Lower leg skin (tissue), 4 donors: ENCODE measurements around the gene CDH18. TPM values are rescaled to one million over a fixed set of nuclear protein-coding genes. Genes with fewer than 3 reads are reported as not detected.

Experiments
- DNase-seq, 2 donors: peaks; one replicate each; pipeline ENCODE4 v3.0.0-alpha.2; 2019; ENCODE audit warnings: low spot score in 2 of 2
- H3K4me3 ChIP-seq: fragments of 200-600 bp; sonication (generic); 2 replicates; pipeline ENCODE4 v1.5.1; 2017; ENCODE audit warnings: mild to moderate bottlenecking, low read depth; ENCODE audit not compliant: poor library complexity, severe bottlenecking
- POLR2A ChIP-seq, 2 donors: fragments of 450-650 bp; IDR thresholded peaks; one replicate each; pipeline ENCODE4 v1.6.1; 2016 to 2017; ENCODE audit warnings: antibody characterized with exemption in 2 of 2, mild to moderate bottlenecking in 1 of 2, moderate library complexity in 1 of 2
- WGBS, 2 donors: methylation state at CpG; one replicate each; pipeline ENCODE4 v1.1.5; 2018; 5-methylcytosine and 5-hydroxymethylcytosine counted together
- intact Hi-C: fragments of 100-400 bp; cut with DNase I; formaldehyde crosslinking; loops from one replicate; pipeline ENCODE4 v1.15.0; 2023; ENCODE audit warnings: low total_unique reads
- total RNA-seq, 4 donors: library from RNA; depleted of rRNA; stranded (reverse); fragments of >200 nt; gene quantifications; one replicate each; pipeline ENCODE4 v1.1.0, GENCODE V29; 2016
- TF ChIP-seq, protein P1 (sequence below), 3 donors: fragments of 450-650 bp; IDR thresholded peaks; one replicate each; pipeline ENCODE4 v1.5.1; 2016; ENCODE audit warnings: antibody characterized with exemption in 3 of 3, mild to moderate bottlenecking in 3 of 3, moderate library complexity in 2 of 3

The CDH18 gene
- total RNA-seq, 4 donors from 2014 or later, result 0.29 to 0.76 (median 0.56) TPM; not detected in 1

DNA sequence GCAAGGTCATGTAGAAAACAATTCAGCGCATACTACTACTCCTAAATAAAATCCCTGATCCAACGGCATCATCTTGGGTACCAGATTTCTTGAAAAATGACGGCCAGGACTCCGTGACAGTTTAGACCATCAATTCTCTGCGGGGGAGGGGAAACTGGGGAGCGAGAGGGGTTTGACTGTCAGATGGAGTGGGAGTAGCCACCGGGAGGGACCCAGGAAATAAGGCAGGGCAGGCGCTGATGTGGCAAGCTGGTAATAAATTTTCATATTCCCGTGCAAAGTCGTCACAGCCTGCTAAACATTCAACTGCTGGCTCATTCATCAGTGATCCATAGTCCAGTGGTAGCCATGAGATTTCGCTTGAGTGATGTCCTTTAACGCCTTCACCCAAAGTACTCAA lies 457 bp upstream of the CDH18 start:
- intact Hi-C loops, result no loop called here
- no peak for DNase-seq
- no peak overlapping the region for H3K4me3 ChIP-seq
- TF ChIP-seq POLR2A (IDR thresholded peaks at IDR 0.05), result no peak
- TF ChIP-seq, protein P1, sequence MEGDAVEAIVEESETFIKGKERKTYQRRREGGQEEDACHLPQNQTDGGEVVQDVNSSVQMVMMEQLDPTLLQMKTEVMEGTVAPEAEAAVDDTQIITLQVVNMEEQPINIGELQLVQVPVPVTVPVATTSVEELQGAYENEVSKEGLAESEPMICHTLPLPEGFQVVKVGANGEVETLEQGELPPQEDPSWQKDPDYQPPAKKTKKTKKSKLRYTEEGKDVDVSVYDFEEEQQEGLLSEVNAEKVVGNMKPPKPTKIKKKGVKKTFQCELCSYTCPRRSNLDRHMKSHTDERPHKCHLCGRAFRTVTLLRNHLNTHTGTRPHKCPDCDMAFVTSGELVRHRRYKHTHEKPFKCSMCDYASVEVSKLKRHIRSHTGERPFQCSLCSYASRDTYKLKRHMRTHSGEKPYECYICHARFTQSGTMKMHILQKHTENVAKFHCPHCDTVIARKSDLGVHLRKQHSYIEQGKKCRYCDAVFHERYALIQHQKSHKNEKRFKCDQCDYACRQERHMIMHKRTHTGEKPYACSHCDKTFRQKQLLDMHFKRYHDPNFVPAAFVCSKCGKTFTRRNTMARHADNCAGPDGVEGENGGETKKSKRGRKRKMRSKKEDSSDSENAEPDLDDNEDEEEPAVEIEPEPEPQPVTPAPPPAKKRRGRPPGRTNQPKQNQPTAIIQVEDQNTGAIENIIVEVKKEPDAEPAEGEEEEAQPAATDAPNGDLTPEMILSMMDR (IDR thresholded peaks at IDR 0.05), result no peak
- 25 to 28% methylated on average over 12 of the region's 12 CpGs for WGBS, 2 donors

DNA sequence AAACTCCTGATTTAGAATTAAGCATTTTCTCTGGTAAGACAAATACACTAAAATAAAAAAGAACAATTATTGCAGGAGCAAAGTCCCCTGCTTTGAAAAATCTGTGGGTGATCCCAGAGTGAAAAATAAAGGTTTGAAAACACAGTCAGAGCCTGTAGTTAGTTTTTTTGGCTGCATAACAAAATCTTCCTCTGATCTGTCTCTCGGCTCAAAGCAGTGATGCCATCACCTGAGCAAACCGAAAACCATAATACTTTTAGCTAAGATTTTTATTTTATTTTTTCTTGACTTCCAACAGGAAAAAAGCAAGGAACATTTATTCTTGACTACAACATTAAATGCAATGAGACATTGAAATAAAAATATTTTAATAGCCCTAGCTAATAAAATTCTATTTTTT lies 1.2 kb downstream of the CDH18 start:
- TF ChIP-seq, protein P1 (IDR thresholded peaks at IDR 0.05), result no peak
- no peak for TF ChIP-seq POLR2A (IDR thresholded peaks at IDR 0.05)
- WGBS, 2 donors, result 67 to 82% methylated on average over 2 of the region's 2 CpGs
- intact Hi-C loops, result no loop called here

DNA sequence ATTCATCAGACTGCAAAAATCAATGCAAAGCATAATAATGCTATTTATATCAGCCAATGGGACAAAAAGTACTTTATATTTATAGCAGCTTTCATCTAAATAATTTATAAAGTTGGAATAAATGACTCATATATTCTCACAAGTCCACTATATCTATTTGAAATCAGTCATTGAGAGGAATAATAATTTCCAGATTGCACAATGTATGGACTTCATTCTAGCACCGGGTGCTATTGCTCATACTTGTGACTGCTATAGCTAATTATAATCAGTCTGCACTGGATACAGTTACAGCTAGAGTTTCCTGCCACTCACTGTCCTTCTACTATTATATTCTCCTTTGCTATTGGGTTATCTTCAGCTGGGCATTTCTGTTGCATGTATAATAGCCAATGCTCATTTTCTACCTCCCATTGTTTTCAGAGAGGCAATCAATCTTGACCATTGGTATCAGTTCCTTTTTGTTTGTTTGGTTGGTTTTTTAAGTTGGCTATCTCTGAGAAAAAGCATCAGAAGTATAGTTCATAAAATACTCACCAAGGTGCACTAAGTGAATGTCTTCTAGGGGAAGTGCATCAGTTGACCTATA lies 1.9 kb downstream of the CDH18 start:
- 50 to 52% methylated on average over 1 of the region's 1 CpG for WGBS, 2 donors
- intact Hi-C loops, result no loop called here
- no peak for TF ChIP-seq POLR2A (IDR thresholded peaks at IDR 0.05)
- TF ChIP-seq, protein P1 (IDR thresholded peaks at IDR 0.05), result no peak
- H3K4me3 ChIP-seq, result no peak overlapping the region
- DNase-seq, result no peak

More for the DNA sequence above, 1.2 kb downstream of the CDH18 start:
- no peak overlapping the region for H3K4me3 ChIP-seq
- DNase-seq, result no peak

DNA sequence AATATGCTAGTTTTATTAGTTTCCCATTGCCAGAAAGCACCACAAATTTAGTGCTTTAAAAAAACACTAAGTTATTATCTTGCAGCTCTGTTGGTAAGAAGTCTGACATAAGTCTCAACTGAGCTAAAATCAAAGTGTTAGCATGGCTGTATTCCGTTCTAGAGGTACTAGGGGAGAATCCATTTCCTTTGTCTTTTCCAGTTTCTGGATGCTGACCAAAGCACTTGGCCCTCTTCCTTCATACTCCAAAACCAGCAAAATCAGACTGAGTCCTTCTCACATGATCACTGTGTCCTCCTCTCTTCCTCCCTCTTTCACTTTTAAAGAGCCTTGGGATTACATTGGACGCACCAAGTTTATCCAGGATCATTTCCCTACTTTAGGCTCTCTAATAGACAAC lies 9.5 kb downstream of the CDH18 start:
- no peak overlapping the region for H3K4me3 ChIP-seq
- no peak for TF ChIP-seq POLR2A (IDR thresholded peaks at IDR 0.05)
- TF ChIP-seq, protein P1 (IDR thresholded peaks at IDR 0.05), result no peak
- 70 to 78% methylated on average over 2 of the region's 2 CpGs for WGBS, 2 donors
- DNase-seq, result no peak
- intact Hi-C loops, result no loop called here

DNA sequence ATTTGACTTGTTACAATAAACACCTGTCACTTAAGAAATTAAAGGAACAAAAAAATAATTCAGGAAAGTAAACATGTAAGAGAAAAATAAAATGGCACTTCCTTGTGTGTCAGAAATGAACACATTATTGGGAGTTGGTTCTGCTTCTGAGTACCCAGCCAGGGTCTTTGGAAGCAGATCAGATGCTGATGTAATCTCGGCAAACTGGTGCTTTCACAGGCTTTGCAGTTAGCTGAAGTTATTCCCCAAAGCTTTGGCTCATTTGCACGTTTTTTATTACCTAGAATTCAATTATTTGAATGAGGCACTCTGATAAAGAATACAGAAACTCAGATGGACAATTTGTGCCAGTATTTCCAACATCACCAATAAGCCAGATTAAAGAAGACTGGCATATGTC lies 10.9 kb downstream of the CDH18 start:
- H3K4me3 ChIP-seq, result no peak overlapping the region
- no peak for DNase-seq
- 34 to 35% methylated on average over 2 of the region's 2 CpGs for WGBS, 2 donors
- intact Hi-C loops, result no loop called here
- TF ChIP-seq, protein P1 (IDR thresholded peaks at IDR 0.05), result no peak
- no peak for TF ChIP-seq POLR2A (IDR thresholded peaks at IDR 0.05)

DNA sequence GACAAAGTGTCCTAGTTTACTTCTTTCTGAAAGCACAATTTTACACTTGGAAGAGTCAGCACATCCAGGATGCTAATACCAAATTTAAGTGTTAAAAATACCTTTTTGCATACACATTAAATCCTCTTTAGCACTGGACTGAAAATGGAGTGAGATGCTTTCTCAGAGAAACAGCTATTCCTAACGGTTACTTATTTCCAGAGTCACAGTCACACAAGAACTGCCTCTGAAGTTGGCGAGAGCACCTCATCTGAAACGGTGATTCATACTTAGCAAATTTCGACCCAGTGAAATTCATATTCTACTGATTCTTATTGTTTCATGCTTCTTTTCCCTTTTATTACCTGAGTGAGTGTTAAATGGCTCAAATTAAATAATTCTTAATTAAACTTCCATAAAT lies 12.2 kb downstream of the CDH18 start:
- no peak for DNase-seq
- no peak for TF ChIP-seq POLR2A (IDR thresholded peaks at IDR 0.05)
- TF ChIP-seq, protein P1 (IDR thresholded peaks at IDR 0.05), result no peak
- 74 to 75% methylated on average over 4 of the region's 4 CpGs for WGBS, 2 donors
- intact Hi-C loops, result no loop called here
- no peak overlapping the region for H3K4me3 ChIP-seq
